DMS114 treated with DMSO at 0.1 percent for 48 hours (cell line): ENCODE results near the gene EFNA2.
A peak's percentile ranks its signal among the peaks of the same experiment; 100 is the strongest.

Experiments
- DNase-seq: peaks from one replicate; lab custom pipeline; 2025; ENCODE audit not compliant: unreplicated experiment; lab: John Stamatoyannopoulos, UW

Gene EFNA2

DNA sequence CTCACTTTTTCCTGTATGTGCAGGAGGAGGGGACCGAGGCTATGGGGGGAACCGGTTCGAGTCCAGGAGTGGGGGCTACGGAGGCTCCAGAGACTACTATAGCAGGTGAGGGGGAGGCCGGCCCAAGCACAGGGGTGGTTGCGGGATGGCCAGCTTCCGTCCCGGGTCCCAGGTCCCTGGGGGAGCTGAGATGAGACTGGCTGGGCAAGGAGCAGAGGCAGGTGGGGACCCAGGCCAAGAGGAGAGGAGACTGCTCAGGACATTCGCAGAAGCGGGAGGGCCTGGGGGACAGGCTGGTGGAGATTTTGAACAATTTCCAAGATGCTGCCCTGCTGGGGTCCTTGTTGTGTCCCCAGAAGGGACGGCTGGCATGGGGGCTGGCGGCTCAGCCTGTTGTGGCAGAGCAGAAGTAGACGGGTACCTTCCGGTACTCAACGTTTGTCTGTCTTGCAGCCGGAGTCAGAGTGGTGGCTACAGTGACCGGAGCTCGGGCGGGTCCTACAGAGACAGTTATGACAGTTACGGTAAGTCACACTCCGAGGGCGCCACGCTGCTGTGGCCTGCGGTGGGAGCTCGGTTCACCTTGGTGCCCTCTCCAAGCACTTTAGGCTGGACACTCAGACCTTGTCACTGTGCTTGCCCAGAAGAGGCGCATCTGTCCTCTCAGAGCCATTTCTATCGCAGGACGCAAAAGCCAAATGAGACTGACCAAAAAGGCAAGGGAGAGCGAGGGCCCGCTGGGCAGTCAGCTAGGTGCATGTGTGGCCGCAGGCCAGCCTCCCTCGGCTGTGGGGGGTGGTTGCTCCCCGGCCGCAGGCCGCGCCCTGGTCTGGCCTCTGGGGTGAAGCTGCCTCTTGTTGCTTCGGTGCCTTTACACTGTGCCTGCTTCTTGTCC is 13.9 kb upstream of the EFNA2 start:
- DNase-seq: no peak

DNA sequence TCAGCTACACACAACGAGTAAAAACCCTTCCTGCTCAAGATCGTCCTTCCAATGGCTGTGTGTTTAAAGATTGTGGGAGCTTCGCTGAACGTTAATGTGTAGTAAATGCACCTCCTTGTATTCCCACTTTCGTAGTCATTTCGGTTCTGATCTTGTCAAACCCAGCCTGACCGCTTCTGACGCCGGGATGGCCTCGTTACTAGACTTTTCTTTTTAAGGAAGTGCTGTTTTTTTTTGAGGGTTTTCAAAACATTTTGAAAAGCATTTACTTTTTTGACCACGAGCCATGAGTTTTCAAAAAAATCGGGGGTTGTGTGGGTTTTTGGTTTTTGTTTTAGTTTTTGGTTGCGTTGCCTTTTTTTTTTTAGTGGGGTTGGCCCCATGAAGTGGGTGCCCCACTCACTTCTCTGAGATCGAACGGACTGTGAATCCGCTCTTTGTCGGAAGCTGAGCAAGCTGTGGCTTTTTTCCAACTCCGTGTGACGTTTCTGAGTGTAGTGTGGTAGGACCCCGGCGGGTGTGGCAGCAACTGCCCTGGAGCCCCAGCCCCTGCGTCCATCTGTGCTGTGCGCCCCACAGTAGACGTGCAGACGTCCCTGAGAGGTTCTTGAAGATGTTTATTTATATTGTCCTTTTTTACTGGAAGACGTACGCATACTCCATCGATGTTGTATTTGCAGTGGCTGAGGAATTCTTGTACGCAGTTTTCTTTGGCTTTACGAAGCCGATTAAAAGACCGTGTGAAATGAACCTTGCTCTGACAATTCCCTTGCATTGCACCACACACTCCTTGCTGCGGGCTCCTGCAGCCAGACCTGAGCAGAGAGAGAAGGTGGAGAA is 13.0 kb upstream of the EFNA2 start:
- no peak for DNase-seq

GRCh38 chr19:1273263-1274041 is 12.2 kb upstream of the EFNA2 start:
- DNase-seq: no peak

DNA sequence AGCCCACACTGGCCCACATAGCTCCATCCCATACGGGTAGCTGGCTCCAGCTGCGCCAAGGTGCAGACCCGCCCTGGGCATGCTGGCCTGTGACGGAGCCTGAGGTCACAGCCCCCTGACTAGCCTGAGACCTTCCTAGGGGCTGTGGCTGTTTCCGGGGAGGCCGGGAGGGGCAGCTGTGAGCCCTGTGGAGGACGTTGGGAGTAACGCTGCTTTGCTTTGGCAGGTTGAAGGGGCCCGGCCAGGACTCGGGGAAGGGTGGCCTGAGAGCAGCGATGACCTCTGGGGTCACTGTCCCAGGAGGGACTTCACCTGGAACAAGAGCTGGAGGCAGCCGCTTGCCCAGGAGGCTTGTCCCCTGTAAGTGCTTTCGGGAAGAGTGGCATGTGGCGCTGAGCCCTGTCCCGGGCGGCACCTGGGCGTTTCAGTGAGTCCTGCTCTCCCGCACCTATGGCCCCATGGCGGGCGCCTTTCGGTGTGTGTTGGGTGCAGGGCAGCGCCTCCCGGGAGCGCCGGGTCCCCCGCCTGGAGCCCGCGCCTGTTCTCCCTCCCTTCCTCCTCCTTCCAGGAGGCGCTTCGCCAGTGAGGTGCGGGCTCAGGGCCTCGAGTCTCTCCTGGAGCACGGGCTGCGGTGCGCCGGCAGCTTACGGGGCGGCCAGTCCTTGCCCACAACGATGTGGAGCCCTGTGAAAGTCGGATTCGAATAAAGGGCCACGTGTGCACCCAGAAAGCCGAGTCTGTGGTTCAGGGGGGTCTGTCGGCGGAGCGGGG is 11.4 kb upstream of the EFNA2 start:
- DNase-seq: no peak

- DNase-seq: no peak
Observed at GRCh38 chr19:1274852-1275259, 10.8 kb upstream of the EFNA2 start.

DNA sequence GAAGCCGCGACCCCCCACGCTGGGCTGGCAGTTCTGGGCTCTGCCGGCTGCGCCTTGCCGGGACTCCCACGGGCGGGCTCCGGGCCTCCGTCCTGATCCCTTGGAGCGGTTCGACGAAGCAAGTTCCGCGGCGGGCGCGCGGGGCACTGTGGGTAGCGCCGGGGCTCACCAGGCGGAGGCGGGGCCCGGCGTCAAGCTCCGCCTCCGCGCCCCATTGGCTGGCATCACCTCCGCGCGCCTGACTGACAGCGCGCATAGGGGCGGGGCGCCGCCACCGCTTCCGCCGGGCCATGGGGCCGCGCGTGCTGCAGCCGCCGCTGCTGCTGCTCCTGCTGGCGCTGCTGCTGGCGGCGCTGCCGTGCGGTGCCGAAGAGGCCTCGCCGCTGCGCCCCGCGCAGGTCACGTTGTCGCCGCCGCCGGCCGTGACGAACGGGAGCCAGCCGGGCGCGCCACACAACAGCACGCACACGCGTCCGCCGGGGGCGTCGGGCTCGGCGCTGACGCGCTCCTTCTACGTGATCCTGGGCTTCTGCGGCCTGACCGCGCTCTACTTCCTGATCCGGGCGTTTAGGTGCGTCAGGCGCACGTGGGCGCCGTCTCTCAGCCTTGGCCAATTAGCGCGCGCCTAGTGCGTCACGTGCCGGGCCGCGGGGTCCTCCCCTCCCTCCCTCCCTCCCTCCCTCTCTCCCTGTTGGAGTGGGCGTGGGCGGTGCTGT is 10.3 kb upstream of the EFNA2 start, which contains the start of gene FAM174C:
FAM174C (plus strand) TSS at position 271 of the 716 bp plus-strand sequence; CDS start at position 291, 20 bp downstream.
- DNase-seq: peak; percentile 72

DNA sequence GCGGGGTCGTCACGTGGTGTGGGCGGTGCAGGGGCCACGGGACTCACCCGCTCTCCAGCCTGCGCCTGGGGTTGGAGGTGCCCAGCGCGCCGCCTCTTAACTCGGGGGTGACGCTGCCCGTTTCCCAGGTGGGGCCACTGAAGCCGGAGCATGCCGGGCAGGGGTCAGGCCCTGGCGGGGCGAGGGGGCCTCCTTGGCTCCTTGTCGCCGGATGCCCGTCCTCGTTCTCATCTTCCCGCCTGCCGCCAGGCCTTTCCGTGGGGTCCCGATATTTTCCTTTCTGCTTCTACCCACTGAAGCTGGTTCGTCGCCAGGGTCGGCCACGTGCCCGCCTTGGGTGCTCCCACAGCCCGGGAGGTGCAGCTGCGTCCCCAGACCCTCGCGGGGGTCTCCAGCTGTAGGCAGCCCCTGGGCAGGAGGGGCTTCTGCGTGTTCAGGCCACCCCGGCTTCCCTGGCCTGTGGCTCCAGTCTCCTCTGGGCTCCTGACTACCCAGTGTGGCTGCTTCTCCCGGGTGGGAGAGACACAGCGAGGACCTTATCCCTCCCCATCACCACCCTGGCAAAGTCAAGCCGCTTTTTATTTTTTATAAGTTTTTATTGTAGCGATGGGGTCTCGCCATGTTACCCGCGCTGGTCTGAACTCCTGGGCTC is 9.6 kb upstream of the EFNA2 start:
- DNase-seq: no peak

DNA sequence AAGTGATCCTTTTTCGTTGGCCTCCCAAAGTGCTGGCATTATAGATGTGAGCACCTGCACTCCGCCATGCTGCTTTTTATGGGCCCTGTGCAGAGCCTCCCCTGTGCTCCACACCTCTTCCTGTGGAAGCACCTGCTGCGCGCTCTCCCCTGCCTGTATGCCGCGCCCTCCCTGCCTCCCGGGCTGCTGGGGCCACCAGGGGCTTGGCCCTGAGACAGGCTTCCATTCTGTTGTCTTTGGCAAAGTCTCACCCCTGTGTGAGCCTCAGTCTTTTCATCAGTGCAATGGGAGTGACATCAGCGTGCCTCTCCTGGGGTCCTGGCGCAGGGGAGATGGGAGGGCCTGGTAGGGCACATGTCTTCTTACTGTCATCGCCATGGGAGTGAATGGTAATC is 9.0 kb upstream of the EFNA2 start:
- DNase-seq: no peak

- DNase-seq: no peak
Observed at GRCh38 chr19:1277061-1277460, 8.6 kb upstream of the EFNA2 start.

GRCh38 chr19:1278074-1278473 is 7.6 kb upstream of the EFNA2 start:
- DNase-seq: no peak

DNA sequence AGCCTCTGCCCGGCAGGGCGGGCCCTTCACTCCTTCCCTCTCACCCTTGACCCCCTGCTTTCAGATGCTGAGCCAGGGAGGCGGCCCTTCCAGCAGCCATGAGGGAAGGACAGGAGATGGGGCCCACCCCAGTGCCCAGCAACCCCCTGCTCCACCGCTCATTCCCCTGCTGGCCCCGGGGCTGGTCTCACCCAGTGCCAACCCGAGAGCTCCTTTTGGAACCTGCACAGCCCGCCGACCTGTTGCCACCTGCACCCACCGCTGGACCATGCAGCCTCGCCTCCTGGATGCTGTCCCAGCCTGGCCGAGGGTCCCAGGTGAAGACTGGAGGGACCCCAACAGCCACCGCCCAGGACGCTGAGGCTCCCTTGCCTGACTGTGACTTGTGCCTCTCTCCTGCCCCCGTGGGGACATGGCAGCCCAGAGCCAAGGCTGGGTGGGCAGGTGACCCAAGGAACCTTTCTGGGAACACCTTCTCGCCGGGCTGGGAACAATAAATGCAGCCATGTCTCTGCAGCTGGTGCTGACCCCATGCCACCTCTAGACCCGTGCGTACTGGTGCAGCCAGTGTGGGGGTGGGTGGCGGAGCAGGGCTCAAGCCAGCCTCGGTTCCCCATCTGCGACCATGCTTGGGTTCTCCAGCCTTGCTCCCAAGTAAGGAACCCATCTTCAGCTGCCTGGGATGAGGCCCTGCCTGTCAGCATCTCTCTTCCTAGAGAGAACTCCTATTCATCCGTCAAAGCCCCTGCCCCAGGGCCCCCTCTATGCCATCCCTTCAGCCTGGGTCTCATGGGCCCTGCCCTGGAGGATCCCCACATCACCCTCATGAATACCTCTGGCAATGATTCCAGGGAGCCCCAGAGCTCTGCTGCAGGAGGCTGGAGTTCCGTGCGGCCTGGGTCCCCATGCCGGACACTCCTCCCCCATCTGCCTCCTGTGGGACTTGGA is 6.7 kb upstream of the EFNA2 start:
- DNase-seq: no peak

DNA sequence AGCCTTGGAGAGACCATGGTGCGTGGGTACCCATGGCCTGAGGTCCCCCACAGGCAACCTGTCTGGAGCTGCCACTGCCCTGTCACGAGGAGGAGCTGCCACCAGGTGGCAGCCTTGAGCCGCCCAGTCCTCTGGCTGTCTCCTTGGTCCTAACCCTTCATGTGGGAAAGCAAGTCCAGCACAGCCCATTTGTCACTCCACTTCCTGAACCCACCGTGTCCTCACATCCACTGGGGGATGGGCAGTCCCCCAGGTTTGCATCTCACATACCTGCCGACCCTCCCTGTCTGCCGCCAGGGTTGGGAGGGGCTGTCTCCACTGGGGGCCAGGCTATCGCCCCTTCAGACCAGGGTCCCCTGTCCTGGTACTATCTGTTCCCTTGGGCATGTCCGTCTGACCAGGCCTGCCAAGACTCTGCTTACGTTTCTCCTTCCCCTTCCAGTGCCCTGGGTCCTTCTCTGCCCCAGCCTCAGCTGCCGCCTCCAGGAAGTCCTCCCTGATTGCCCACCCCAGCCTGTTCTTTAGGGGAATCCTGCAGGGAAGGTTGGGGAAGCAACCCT is 5.8 kb upstream of the EFNA2 start:
- peak; percentile 56 for DNase-seq

DNA sequence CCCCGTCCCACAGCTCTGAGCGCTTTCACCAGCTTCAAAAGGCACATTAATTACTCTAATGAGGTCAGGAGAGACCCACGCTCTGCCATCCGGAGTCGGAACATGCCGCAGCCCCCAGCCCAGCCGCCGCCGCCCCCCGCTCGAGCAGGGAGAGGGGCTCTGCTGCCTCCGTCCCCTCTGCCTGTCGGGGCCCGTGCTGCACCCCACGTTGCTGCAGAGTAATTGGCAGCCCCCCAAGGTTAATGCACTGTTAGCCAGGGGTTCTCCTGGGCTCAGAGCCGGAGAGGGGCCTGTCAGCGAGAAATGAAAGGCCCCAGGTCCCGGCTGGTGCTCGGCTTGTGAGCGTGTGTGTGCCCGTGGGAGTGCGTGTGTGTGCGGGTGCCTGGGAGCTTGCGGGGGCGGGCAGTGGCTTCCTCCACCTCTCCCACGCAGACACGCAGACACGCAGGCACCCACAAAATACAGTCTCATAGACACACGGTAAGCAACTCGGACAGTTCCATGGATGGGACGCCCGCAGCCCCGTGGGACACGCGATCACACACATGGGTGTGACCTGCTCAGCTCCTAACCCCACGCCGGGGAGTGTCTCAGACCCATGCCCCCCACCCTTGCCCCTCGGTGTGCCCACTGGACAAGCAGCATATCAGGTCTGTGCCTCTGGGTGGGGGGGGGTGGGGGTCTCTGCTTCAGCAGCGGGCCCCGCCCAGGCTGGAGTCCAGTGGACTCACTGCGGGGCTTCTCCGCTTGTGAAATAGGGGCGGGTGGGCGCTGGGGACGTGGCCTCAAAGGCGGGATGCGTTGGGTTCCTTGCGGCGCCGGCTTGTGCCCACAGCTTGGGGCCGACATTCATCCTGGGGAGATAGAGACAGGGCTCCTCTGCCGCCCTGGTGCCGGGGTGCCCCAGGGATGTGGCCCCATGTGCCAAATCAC is 4.8 kb upstream of the EFNA2 start:
- no peak for DNase-seq

- DNase-seq: no peak
Observed at GRCh38 chr19:1281569-1282287, 3.9 kb upstream of the EFNA2 start.

- no peak for DNase-seq
Observed at GRCh38 chr19:1282588-1283206, 3.0 kb upstream of the EFNA2 start.
